AG08396 (cell line): ENCODE results near the gene CD3E.

Experiments
- DNase-seq: peaks from one replicate; pipeline ENCODE4 v3.0.0; 2012; ENCODE audit warnings: low spot score, mixed read lengths

The CD3E gene

DNA sequence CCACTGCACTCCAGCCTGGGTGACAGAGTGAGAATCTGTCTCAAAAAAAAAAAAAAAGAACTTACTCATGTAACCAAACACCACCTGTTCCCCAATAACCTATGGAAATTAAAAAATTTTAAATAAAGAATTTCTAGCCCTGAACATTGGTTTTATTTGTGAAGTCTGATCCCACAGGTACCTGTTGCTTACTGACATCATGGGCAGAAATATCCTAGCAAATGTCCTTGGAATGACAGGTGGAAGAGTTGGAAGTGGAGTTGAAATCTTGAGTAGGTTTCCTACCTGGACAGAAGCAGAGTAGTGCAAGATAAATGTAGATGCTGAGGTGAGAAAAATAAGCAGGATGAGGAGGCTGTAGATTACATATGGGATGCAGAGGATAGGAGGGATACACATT, 20.8 kb downstream of the CD3E start:
- no peak for DNase-seq

DNA sequence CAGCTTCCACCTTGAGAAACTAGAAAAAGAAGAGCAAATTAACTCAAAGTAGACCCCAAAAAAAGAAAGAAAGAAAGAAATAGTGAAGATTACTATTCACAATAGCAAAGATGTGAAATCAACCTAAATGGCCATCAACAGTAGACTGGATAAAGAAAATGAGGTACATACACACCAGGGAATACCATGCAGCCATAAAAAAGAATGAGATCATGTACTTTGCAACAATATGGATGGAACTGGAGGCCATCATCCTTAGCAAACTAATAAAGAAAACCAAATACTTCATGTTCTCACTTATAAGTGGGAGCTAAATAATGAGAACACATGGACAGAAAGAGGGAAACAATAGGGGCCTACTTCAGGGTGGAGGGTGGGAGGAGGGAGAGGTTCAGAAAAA, 24.2 kb downstream of the CD3E start:
- DNase-seq, result no peak

DNA sequence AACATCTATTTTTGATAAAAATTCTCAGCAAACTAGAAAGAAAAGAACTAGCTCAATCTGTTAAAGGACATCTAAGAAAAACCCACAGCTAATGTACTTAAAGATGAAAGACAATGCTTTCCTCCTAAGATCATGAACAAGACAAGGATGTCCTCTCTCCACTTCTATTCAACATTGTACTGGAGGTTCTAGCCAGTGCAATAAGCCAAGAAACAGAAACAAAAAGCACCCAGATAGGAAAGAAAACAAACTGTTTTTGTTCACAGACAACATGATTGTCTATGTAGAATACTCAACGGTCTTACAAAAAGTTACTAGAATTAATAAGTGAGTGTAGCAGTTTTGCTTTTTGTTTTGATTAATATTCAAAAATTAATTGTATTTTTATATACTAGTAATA, 30.2 kb downstream of the CD3E start:
- no peak for DNase-seq

DNA sequence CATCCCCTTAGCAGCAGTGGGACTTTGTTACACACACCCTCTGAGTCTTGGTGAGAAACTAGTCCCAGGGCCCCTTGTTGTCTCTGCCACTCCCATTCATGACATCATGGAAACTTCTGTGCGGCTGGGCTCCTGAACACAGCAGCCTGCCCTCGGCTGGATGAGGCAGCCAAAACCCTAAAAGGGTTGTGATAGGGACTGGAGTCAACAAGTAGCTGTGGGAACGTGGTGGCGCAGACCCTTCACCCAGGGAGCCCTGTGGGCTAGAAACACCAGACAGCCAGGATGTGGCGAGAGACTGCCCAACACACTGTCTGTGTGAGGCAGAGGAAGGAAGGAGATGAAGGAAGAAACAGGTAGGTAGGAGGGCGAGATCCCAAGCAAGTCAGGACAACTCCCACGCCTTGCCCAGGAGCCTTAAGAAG, 34.1 kb downstream of the CD3E start:
- DNase-seq, result no peak

DNA sequence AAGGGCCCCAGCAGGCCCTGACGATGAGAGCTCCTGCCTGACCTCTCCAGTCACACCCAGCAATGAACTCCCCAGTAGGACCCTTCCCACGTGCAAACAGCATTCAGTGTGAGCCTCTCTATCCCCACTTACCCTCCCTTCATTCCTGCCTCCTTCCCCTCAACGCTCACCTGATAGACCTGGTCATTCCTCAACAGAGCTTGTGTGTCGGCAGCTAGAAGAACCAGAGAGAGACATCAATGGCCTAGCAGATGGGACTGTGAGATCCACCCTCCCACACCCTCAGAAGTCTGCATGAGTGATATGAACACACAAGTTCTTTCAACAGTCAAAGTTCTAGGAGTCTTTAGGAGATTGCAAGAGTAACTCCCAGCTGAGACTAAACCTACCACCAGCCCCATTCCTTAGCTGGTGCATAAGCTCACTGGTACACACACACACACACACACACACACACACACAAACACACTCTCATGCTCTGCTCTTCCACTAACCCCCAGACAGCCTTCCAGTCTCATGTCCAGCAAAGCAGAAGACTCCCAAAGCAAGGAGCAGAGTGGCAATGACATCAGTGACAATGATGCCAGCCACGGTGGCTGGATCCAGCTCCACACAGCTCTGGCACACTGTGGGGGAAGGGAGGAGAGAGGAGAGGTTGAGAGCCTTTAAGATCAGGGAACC, 34.9 kb downstream of the CD3E start:
- no peak for DNase-seq

DNA sequence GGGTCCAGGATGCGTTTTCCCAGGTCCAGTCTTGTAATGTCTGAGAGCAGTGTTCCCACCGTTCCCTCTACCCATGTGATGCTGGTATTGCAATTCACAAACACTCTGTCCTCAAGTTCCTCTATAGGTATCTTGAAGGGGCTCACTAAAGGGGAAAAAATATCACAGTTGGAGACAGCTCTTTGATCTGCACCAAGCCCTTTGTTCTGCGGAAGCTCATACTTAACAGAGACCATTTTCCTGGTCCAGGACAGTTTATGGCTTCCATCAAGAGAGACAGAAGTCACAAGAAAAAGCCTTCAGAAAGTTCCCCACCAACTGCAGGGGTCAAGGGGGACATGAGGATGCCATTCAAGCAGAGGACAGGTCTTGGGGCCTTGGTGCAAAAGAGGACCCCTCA, 35.9 kb downstream of the CD3E start:
- no peak for DNase-seq

DNA sequence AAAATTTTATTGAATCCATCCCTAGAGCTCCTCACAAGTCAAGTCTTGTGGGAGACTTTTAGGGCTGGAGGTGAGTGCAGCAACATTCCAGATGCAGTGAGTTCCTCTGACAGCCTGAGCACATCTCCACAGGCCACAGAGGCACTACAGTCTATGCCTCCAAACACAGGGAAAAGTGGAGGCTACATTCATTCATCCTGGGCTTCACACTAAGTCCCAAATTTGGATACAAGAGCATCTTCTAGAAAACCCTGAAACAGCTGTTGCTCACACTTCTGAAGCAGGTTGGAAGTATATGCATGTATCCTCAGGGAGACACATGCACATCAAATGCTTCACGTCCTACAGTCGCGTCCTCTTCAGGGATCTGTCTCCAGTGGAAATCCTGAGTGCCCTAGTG, 36.7 kb downstream of the CD3E start:
- DNase-seq, result no peak

DNA sequence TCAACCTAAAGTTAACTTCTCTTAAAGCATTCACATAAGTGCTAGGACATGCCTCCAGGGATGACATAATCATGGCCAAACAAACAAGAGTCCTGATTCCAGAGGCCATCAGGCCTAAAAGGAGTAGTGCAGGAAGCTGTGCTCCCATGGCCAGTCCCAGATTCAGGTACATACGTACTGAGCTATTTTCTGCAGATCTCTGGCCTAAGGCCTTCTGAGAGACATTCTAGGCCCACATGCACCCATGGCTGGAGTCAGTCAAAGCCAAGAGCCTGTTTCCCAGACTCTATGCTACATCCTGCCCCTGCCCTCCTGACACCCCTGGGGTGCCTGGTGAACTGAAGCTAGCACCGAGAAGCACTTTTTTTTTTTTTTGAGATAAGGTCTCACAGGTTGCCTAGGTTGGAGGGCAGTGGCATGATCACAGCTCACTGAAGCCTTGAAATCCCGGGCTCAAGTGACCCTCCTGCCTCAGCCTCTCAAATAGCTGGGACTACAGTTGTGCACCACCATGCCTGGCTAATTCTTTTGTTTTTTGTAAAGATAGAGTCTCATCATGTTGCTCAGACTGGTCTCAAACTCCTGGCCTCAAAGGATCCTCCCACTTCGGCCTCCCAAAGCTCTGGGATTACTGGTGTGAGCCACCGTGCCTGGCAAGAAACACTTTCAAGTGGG, 37.4 kb downstream of the CD3E start:
- DNase-seq, result no peak

DNA sequence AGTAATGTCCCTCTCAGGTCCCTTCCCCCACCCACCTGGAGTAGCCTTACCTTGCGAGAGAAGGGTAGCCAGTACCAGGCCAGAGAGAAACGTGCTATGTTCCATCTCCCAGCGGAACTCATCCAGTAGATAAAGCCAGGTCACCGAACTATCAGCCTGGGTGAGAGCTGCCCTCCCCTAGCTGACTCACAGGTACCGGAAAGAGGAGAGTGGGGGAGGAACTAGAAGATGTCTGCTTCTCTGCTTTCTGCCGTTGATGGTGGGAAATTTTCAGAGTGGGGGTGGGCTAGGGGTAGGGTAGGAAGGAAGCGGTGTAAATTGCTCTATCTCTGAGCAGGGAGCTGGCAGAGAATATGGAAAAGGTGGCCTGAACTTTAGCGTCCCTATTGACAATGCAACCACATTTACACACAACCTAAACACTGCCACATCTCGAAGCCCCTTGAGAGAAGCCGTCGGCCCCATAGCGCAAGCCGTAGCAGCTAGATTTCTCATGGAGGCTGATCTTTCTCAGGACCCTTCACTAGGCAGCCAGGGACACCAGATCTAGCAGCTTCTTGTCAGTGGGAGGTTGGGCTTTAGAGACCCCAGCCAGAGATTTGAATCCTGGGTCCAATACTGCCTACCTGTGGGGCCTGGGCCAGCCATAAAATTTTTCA, 38.1 kb downstream of the CD3E start, which contains the start of gene CD3D:
Gene CD3D (minus strand): TSS at position 203 of the 659 bp plus-strand sequence. CDS start 98 bp downstream, at position 105.
- no peak for DNase-seq

DNA sequence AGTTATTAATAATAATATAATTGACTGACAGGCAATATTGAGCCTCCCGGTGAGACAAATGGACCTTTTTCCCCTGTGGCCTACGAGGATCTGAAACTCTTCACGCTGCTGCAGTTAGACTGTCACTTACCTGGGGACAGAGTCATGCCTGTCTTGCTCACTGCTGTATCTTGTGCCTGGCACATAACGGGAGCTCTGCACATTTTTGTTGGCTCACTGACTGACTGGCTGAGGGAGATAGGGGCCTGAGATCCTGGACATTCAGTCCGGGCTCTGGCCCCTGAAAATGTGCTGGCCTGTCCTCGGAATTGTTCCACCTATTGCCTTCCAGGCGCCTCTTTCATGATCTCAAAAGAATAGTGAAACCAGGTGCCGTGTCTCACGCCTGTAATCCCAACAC, 38.7 kb downstream of the CD3E start:
- DNase-seq, result no peak

DNA sequence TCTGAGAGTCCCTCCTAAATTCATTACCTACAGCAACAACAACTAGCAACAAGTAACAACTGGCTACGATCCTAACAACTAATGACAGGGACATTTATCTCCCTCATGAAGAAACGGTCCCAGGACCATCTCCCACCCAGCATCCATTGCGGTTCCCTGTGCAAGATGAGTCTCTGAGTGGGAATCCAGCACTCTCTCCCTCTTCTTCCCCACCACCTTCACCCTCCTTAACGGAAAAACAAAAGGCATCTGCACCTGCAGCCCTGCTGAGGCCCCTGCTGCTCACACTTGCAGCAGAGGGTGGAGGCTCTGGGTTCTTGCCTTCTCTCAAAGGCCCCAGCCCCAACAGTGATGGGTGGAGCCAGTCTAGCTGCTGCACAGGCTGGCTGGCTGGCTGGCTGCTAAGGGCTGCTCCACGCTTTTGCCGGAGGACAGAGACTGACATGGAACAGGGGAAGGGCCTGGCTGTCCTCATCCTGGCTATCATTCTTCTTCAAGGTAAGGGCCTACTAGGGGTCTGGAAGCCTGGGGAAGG, 39.5 kb downstream of the CD3E start, which contains the start of gene CD3G:
Gene CD3G (plus strand): TSS at position 364 of the 535 bp plus-strand sequence. CDS start 80 bp downstream, at position 444.
- DNase-seq, result no peak

DNA sequence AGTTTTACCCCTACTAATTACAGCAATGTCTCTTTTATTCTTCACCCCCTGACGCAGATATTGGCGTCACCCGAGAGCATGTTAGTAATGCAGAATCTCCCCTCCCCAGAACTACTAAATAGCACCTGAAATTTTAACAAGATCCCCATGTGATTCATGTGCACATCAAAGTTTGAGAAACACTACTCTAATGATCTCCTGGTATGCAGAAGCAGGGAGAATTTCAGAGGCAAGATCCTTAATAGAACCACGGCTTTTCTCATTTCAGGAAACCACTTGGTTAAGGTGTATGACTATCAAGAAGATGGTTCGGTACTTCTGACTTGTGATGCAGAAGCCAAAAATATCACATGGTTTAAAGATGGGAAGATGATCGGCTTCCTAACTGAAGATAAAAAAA, 44.9 kb downstream of the CD3E start:
- no peak for DNase-seq

DNA sequence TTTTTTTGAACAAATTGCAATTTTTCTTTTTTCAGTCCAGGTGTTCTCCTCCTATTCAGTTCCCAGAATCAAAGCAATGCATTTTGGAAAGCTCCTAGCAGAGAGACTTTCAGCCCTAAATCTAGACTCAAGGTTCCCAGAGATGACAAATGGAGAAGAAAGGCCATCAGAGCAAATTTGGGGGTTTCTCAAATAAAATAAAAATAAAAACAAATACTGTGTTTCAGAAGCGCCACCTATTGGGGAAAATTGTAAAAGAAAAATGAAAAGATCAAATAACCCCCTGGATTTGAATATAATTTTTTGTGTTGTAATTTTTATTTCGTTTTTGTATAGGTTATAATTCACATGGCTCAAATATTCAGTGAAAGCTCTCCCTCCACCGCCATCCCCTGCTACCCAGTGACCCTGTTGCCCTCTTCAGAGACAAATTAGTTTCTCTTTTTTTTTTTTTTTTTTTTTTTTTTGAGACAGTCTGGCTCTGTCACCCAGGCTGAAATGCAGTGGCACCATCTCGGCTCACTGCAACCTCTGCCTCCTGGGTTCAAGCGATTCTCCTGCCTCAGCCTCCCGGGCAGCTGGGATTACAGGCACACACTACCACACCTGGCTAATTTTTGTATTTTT, 48.7 kb downstream of the CD3E start:
- no peak for DNase-seq

DNA sequence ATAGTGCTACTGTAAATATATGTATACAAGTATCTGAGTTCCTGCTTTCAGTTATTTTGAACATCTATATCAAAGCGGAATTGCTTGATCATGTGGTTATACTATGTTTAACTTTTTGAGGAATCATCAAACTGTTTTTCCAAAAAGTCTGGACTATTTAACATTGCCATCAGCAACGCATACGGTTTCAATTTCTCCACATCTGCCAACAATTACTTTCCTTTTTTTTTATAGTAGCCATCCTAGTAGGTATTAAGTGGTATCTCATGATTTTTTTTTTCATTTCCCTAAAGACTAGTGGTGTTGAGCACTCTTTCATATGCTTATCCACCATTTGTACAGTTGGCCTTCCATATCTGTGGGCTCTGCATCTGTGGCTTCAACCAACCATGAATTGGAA, 53.5 kb downstream of the CD3E start:
- DNase-seq, result no peak

DNA sequence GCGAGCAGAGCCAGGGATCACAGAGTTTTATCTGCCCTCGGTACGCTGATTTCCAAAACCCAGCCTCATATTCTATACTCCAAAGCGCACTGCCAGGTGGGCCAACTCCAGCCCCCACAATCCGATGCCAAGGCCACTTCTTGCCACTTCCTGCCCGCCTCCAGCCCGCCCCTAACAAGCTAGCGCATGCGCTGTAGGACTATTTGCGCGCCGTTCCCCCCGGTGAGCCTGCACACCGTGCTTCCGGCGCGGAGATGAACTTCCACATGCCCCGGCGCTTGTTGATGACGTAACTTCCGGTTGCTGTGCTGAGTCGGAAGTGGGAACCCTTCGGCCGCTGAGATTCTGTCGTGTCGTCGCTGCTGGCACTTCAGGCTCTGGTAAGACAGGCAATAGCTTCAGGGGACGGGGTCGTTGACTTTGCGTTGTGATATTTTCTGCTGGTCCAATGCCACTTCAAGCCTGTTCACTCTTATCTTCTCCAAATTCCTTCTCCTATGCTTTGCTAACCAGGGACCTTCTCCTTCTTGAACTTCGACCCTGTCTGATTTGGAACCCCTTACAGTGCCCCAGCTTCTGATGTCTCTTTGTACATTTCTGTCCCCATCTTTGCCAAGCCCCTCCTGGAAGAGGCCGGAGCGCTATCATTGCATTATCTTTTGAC, 54.9 kb downstream of the CD3E start, which contains the start of gene UBE4A:
Gene UBE4A (plus strand): TSS at position 306 of the 664 bp plus-strand sequence. CDS start 5,481 bp downstream, outside the sequence.
- peak; percentile 91 for DNase-seq

DNA sequence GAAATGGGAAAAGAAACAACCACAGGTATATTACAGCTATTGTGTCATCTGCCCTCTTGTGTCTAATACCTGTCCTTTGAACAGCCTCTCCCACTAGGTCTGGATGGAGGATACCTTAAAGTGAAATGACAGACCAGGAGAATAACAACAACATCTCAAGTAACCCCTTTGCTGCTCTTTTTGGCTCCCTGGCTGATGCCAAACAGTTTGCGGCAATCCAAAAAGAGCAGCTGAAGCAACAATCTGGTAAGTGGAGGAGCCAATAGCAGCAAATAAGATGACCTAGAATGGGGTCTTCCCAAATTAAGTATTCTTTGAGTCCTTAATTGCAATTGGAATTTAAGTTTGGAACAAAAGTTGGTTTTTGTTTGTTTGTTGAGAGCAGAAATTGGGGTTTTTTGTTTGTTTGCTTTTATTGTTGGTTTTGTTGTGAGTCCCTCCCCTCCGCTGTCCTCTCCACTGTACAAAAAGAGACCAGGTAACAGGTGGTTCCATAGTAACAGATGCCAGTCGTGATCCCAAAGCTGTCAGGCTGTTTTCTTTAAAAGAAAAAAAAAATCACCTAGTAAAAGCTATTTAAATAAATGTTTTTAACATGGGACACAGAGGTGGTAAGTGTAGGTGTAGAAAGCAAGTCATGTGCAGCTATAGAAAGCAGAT, 60.6 kb downstream of the CD3E start:
- no peak for DNase-seq
